Omental fat pad (tissue), 4 donors: ENCODE results near the gene KYNU. TPM values are rescaled to one million over a fixed set of nuclear protein-coding genes. Genes with fewer than 3 reads are reported as not detected.

Experiments
- ATAC-seq: fragments of 150-250 bp; one replicate; pipeline ENCODE4 v1.9.1; 2016; ENCODE audit warnings: mild to moderate bottlenecking, moderate library complexity; ENCODE audit not compliant: low FRiP score
- DNase-seq: peaks from one replicate; pipeline ENCODE4 v3.0.0-alpha.2; 2019; ENCODE audit warnings: low spot score
- total RNA-seq, 4 donors: library from RNA; depleted of rRNA; stranded (reverse); fragments of >200 nt; gene quantifications; one replicate each; pipeline ENCODE4 v1.1.0, GENCODE V29; 2016
- TF ChIP-seq, protein P1 (sequence below), 3 donors: fragments of 450-650 bp; IDR thresholded peaks; one replicate each; pipeline ENCODE4 v1.5.1; 2016 to 2017; ENCODE audit warnings: antibody characterized with exemption in 3 of 3, mild to moderate bottlenecking in 3 of 3, moderate library complexity in 2 of 3

Gene KYNU
- total RNA-seq, 4 donors from 2014 or later: 3.8 to 25.3 (median 8.4) TPM

DNA sequence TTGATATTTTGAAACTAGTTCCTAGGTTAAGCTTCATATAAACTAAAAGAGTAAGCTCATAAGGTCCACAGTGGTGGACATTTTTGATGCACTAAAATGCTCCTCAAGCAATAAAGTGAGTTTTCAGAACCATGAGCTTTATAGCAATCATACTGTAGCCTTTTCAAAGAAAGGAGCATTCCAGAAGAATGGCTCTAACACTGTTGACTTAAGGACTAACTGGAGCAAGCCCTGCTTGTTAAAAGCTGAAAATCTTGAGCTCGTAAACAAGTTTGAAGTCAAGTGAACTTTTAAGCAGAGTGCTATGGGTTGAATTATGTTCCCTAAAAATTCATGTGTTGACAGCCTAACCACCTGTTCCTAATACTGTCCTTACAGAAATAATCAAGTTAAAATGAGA is 38.0 kb downstream of the KYNU start:
- DNase-seq: no peak
- TF ChIP-seq, protein P1, sequence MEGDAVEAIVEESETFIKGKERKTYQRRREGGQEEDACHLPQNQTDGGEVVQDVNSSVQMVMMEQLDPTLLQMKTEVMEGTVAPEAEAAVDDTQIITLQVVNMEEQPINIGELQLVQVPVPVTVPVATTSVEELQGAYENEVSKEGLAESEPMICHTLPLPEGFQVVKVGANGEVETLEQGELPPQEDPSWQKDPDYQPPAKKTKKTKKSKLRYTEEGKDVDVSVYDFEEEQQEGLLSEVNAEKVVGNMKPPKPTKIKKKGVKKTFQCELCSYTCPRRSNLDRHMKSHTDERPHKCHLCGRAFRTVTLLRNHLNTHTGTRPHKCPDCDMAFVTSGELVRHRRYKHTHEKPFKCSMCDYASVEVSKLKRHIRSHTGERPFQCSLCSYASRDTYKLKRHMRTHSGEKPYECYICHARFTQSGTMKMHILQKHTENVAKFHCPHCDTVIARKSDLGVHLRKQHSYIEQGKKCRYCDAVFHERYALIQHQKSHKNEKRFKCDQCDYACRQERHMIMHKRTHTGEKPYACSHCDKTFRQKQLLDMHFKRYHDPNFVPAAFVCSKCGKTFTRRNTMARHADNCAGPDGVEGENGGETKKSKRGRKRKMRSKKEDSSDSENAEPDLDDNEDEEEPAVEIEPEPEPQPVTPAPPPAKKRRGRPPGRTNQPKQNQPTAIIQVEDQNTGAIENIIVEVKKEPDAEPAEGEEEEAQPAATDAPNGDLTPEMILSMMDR (IDR thresholded peaks at IDR 0.05): no peak
- ATAC-seq: no peak

- ATAC-seq (no peak), DNase-seq (no peak)
- TF ChIP-seq, protein P1 (IDR thresholded peaks at IDR 0.05): no peak
Measured at GRCh38 chr2:142918624-142919023, 41.2 kb downstream of the KYNU start.

- TF ChIP-seq, protein P1 (IDR thresholded peaks at IDR 0.05): no peak
- DNase-seq: no peak
Measured at GRCh38 chr2:142920571-142920970, 43.1 kb downstream of the KYNU start.

GRCh38 chr2:142926445-142926844 is 49.0 kb downstream of the KYNU start:
- TF ChIP-seq, protein P1 (IDR thresholded peaks at IDR 0.05): no peak

More at GRCh38 chr2:142920571-142920970, 43.1 kb downstream of the KYNU start:
- ATAC-seq: no peak

DNA sequence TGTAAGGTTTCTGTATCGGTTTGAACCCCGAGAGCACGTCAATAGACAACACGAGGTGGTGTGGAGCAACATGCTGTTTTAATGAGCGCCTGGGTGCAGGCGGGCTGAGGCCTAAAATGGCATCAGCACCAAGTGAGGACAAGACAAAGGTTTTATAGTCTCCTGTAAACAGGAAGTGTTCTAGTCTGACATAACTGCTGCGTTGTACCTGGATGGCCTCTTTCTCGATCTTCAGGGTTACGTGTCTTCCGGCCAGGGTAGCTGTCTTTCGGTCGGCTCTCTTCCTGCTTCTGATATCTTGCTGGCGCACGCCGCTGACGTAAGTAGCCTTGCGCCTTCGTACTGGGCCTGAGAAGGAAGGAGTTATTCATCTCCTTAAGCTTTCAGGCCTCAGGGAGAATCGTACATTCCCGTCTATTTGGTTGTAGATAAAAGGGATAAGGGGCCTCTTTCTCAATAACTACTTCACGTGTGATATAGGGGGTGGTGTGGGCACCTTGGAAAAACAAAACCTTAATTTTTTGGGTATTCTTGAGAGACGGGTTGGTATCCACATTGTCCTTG is 53.5 kb downstream of the KYNU start:
- ATAC-seq: no peak
- TF ChIP-seq, protein P1 (IDR thresholded peaks at IDR 0.05): no peak
- DNase-seq: no peak

More at GRCh38 chr2:142926445-142926844, 49.0 kb downstream of the KYNU start:
- DNase-seq (no peak), ATAC-seq (no peak)

GRCh38 chr2:142933916-142934315 is 56.5 kb downstream of the KYNU start:
- ATAC-seq (no peak), DNase-seq (no peak)
- TF ChIP-seq, protein P1 (IDR thresholded peaks at IDR 0.05): no peak

DNA sequence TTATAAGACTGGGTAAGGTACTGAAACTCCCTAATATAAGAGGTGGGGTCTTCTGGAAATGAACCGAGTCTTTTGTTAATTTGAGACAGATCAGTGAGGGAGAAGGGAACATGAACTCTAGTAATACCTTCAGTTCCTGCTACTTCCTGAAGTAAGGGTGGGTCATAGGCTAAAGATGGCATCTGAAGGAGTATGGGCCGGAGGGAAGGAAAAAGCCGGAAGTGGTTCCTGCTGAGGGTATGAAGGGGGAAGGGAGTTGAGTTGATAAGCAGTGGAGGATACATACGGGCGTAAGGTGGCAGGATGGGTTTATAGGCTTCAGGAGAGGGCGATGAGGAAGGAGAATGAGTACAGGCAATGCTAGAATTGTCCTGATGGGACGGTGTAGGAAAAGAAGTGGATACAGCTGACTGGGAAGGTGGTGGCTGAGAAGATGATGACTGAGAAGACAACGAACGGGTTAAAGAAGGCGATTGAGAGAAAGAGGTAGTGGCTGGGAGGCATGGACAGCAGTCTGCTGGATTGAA is 58.2 kb downstream of the KYNU start:
- TF ChIP-seq, protein P1 (IDR thresholded peaks at IDR 0.05): no peak
- ATAC-seq (no peak), DNase-seq (no peak)
